ENCODE results near the gene OR56A4.

DNA sequence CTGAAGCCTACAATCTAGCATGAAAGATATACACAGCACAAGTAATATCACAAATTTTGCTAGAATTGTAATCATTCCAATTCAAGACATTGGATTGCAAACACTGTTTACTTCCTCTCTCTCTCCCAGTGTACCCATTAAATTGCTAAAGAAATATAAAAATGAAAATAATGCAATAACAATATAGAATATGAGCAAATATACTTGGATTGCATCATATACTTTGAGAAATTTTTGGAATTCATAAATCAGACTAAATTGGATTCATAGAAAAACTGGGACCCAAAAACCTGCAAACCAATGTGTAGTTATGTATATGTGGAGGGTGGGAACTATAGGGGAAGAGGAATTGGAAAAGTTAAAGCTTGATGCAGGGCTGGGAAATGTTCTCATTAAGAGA is 48.8 kb upstream of the OR56A4 start:
- TF ChIP-seq, protein P1, sequence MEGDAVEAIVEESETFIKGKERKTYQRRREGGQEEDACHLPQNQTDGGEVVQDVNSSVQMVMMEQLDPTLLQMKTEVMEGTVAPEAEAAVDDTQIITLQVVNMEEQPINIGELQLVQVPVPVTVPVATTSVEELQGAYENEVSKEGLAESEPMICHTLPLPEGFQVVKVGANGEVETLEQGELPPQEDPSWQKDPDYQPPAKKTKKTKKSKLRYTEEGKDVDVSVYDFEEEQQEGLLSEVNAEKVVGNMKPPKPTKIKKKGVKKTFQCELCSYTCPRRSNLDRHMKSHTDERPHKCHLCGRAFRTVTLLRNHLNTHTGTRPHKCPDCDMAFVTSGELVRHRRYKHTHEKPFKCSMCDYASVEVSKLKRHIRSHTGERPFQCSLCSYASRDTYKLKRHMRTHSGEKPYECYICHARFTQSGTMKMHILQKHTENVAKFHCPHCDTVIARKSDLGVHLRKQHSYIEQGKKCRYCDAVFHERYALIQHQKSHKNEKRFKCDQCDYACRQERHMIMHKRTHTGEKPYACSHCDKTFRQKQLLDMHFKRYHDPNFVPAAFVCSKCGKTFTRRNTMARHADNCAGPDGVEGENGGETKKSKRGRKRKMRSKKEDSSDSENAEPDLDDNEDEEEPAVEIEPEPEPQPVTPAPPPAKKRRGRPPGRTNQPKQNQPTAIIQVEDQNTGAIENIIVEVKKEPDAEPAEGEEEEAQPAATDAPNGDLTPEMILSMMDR (IDR thresholded peaks at IDR 0.05; ENCODE audit: low read depth, low read length) = no peak
- TF ChIP-seq POLR2A (IDR thresholded peaks at IDR 0.05; ENCODE audit: extremely low read depth, insufficient read length) = no peak

Data from NB4 (cell line).